IMR-90 (cell line): ENCODE results near the gene ELFN1. TPM values are rescaled to one million over a fixed set of nuclear protein-coding genes. Genes with fewer than 3 reads are reported as not detected.

ENCODE experiments used
- ATAC-seq: fragments of 200-7000 bp; cut with Tn5 transposase; 2 replicates; pipeline ENCODE4 v1.9.1; 2020; ENCODE audit warnings: low read depth, mild to moderate bottlenecking, moderate library complexity
- BruUV-seq: library from RNA; stranded (reverse); fragments of 400-500 nt; replicated peaks from 2 replicates; lab custom pipeline; 2021; lab: Mats Ljungman, UMichigan
- CTCF ChIA-PET: fragments of 300-600 bp; formaldehyde crosslinking; extraction: SDS; loops from one replicate; lab custom pipeline; 2021; ENCODE audit warnings: antibody characterized with exemption; lab: Yijun Ruan, JAX
- POLR2A ChIA-PET: fragments of 300-600 bp; sonication (Branson Sonifier 250); formaldehyde crosslinking; loops from one replicate; lab custom pipeline; 2022; ENCODE audit warnings: antibody characterized with exemption; ENCODE audit not compliant: unreplicated experiment; lab: Charles Lee
- DNase-seq: peaks from one replicate; pipeline ENCODE4 v3.0.0; 2013
- H2AFZ ChIP-seq: replicated peaks from 2 replicates; pipeline ENCODE3; 2013; ENCODE audit warnings: low read length, mild to moderate bottlenecking; ENCODE audit not compliant: poor library complexity
- H2AK5ac ChIP-seq: 2 replicates; pipeline ENCODE4 v1.6.1; 2013; ENCODE audit warnings: low read depth, low read length, inconsistent platforms
- H2AK9ac ChIP-seq: replicated peaks from 2 replicates; pipeline ENCODE3; 2013; ENCODE audit warnings: mild to moderate bottlenecking, low read depth, low read length, moderate library complexity; ENCODE audit not compliant: poor library complexity
- H2BK120ac ChIP-seq: 2 replicates; pipeline ENCODE4 v1.6.1; 2013; ENCODE audit warnings: low read depth, low read length, inconsistent platforms
- H2BK15ac ChIP-seq: 3 replicates; pipeline ENCODE4 v1.6.1; 2013; ENCODE audit warnings: low read depth, low read length, inconsistent platforms
- H2BK20ac ChIP-seq: 2 replicates; pipeline ENCODE4 v1.6.1; 2013; ENCODE audit warnings: low read depth, mild to moderate bottlenecking, inconsistent platforms, low read length, moderate library complexity
- H2BK5ac ChIP-seq: 2 replicates; pipeline ENCODE4 v1.6.1; 2013; ENCODE audit warnings: mild to moderate bottlenecking, low read depth, low read length, inconsistent platforms; ENCODE audit not compliant: poor library complexity, severe bottlenecking
- H3K14ac ChIP-seq: replicated peaks from 2 replicates; pipeline ENCODE4 v1.6.1; 2013; ENCODE audit warnings: low read depth, low read length, inconsistent platforms
- H3K18ac ChIP-seq: 2 replicates; pipeline ENCODE4 v1.6.1; 2013; ENCODE audit warnings: low read depth, low read length, control low read depth
- H3K23ac ChIP-seq: 2 replicates; pipeline ENCODE4 v1.6.1; 2013; ENCODE audit warnings: low read depth, low read length, inconsistent platforms
- H3K27ac ChIP-seq: 2 replicates; pipeline ENCODE4 v1.5.1; 2013; ENCODE audit warnings: mild to moderate bottlenecking, control low read depth, low read length; ENCODE audit not compliant: insufficient read depth
- H3K27me3 ChIP-seq: 2 replicates; pipeline ENCODE4 v1.6.1; 2013; ENCODE audit warnings: low read length; ENCODE audit not compliant: control insufficient read depth, insufficient read depth
- H3K36me3 ChIP-seq: 2 replicates; pipeline ENCODE4 v1.6.1; 2013; ENCODE audit warnings: low read length, mixed read lengths; ENCODE audit not compliant: control insufficient read depth, insufficient read depth
- H3K4ac ChIP-seq: 2 replicates; pipeline ENCODE4 v1.6.1; 2013; ENCODE audit warnings: low read depth, low read length, inconsistent platforms
- H3K4me1 ChIP-seq: 2 replicates; pipeline ENCODE4 v1.6.1; 2013; ENCODE audit warnings: low read length, mixed read lengths; ENCODE audit not compliant: control insufficient read depth, insufficient read depth
- H3K4me2 ChIP-seq: 2 replicates; pipeline ENCODE4 v1.6.1; 2013; ENCODE audit warnings: low read depth, mild to moderate bottlenecking, control low read depth, low read length, moderate library complexity
- H3K4me3 ChIP-seq: 2 replicates; pipeline ENCODE4 v1.5.1; 2013; ENCODE audit warnings: low read depth, mild to moderate bottlenecking, control low read depth, low read length, moderate library complexity; ENCODE audit not compliant: insufficient read depth
- H3K56ac ChIP-seq: 2 replicates; pipeline ENCODE4 v1.6.1; 2013; ENCODE audit warnings: low read length, inconsistent platforms; ENCODE audit not compliant: insufficient read depth; ENCODE audit errors: extremely low read depth
- H3K79me1 ChIP-seq, 2 experiments: 2 replicates each; pipeline ENCODE4 v1.6.1; 2013; ENCODE audit warnings: low read length in 2 of 2, inconsistent platforms in 1 of 2, low read depth in 1 of 2
- H3K9ac ChIP-seq: 2 replicates; pipeline ENCODE4 v1.6.1; 2013; ENCODE audit warnings: low read depth, low read length, control low read depth
- H3K9me1 ChIP-seq: 2 replicates; pipeline ENCODE4 v1.6.1; 2013; ENCODE audit warnings: low read length, inconsistent platforms; ENCODE audit not compliant: insufficient read depth
- H3K9me3 ChIP-seq: 2 replicates; pipeline ENCODE4 v1.6.1; 2013; ENCODE audit warnings: low read length; ENCODE audit not compliant: control insufficient read depth, insufficient read depth
- H4K20me1 ChIP-seq: 2 replicates; pipeline ENCODE4 v1.6.1; 2013; ENCODE audit warnings: low read length, inconsistent platforms; ENCODE audit not compliant: insufficient read depth
- H4K5ac ChIP-seq: 2 replicates; pipeline ENCODE4 v1.6.1; 2013; ENCODE audit warnings: mild to moderate bottlenecking, low read depth, low read length, control low read depth
- H4K8ac ChIP-seq, 2 experiments: 2 replicates each; pipeline ENCODE4 v1.6.1; 2013; ENCODE audit warnings: low read depth in 2 of 2, low read length in 2 of 2, control low read depth in 1 of 2, inconsistent platforms in 1 of 2
- H4K91ac ChIP-seq: 2 replicates; pipeline ENCODE4 v1.6.1; 2013; ENCODE audit warnings: low read depth, low read length, inconsistent platforms; ENCODE audit not compliant: insufficient read depth
- BHLHE40 ChIP-seq: fragments of 150-350 bp; IDR thresholded peaks from 2 replicates; pipeline ENCODE4 v1.6.1; 2016; ENCODE audit warnings: mild to moderate bottlenecking, low read depth, low read length
- CEBPB ChIP-seq: IDR thresholded peaks from 2 replicates; pipeline ENCODE4 v1.6.1; 2012; ENCODE audit warnings: low read depth, low read length, improper control_type of control experiment
- CHD1 ChIP-seq: IDR thresholded peaks from 2 replicates; pipeline ENCODE4 v1.6.1; 2012; ENCODE audit warnings: low read depth, low read length, improper control_type of control experiment
- FOS ChIP-seq: fragments of 150-350 bp; IDR thresholded peaks from 2 replicates; pipeline ENCODE4 v1.6.1; 2016; ENCODE audit warnings: low read depth, low read length
- MAFK ChIP-seq: IDR thresholded peaks from 2 replicates; pipeline ENCODE4 v1.6.1; 2012; ENCODE audit warnings: low read depth, low read length, improper control_type of control experiment
- MAZ ChIP-seq: IDR thresholded peaks from 2 replicates; pipeline ENCODE4 v1.6.1; 2012; ENCODE audit warnings: low read depth, mild to moderate bottlenecking, low read length, improper control_type of control experiment, moderate library complexity, borderline replicate concordance
- MXI1 ChIP-seq: IDR thresholded peaks from 2 replicates; pipeline ENCODE4 v1.6.1; 2012; ENCODE audit warnings: low read depth, mild to moderate bottlenecking, low read length, moderate library complexity, borderline replicate concordance
- NFE2L2 ChIP-seq: fragments of 150-350 bp; IDR thresholded peaks from 2 replicates; pipeline ENCODE4 v1.6.1; 2016; ENCODE audit warnings: low read depth, mild to moderate bottlenecking, low read length
- POLR2A ChIP-seq: IDR thresholded peaks from 2 replicates; pipeline ENCODE4 v1.6.1; 2012; ENCODE audit warnings: mild to moderate bottlenecking, low read depth, low read length
- RAD21 ChIP-seq: IDR thresholded peaks from 2 replicates; pipeline ENCODE4 v1.6.1; 2012; ENCODE audit warnings: low read length, improper control_type of control experiment
- RCOR1 ChIP-seq: IDR thresholded peaks from 2 replicates; pipeline ENCODE4 v1.6.1; 2012; ENCODE audit warnings: mild to moderate bottlenecking, low read length, improper control_type of control experiment; ENCODE audit not compliant: insufficient replicate concordance
- RFX5 ChIP-seq: IDR thresholded peaks from 2 replicates; pipeline ENCODE4 v1.8.0; 2012; ENCODE audit warnings: low read depth, mild to moderate bottlenecking, low read length, moderate library complexity
- SMC3 ChIP-seq: fragments of 150-350 bp; IDR thresholded peaks from 2 replicates; pipeline ENCODE4 v1.6.1; 2016; ENCODE audit warnings: low read depth, mild to moderate bottlenecking, antibody characterized with exemption, low read length, moderate library complexity
- WGBS, 2 experiments: methylation state at CpG; one replicate each; pipeline versions ENCODE4 v1.1.5 to v1.1.7; 2013; ENCODE audit warnings: missing lambda C conversion rate in 2 of 2; ENCODE audit not compliant: insufficient read length in 1 of 2; ENCODE audit errors: extremely low coverage in 2 of 2; 5-methylcytosine and 5-hydroxymethylcytosine counted together
- dilution Hi-C: fragments of 300-500 bp; cut with HindIII; formaldehyde crosslinking; loops from one replicate; pipeline ENCODE4 v1.14.3; 2018; ENCODE audit warnings: low sequenced_read_pairs; ENCODE audit not compliant: unreplicated experiment
- in situ Hi-C: fragments of 300-500 bp; cut with MboI; formaldehyde crosslinking; loops from 3 replicates; pipeline ENCODE4 v1.14.3; 2019; ENCODE audit warnings: low sequenced_read_pairs, inconsistent platforms, mixed read lengths
- intact Hi-C: fragments of 100-400 bp; cut with micrococcal nuclease; formaldehyde crosslinking; loops from 2 replicates; pipeline ENCODE4 v1.10.0; 2022
- polyA plus RNA-seq, 3 experiments: library from polyadenylated mRNA; depleted of rRNA; stranded (reverse); fragments of >200 nt; gene quantifications; 2 replicates each; pipeline ENCODE4 v1.2.3, GENCODE V29; 2012; ENCODE audit warnings: low replicate concordance in 1 of 3
- total RNA-seq: library from RNA; depleted of rRNA; stranded (reverse); fragments of >200 nt; gene quantifications from 2 replicates; pipeline ENCODE4 v1.2.3, GENCODE V29; 2012
- TF ChIP-seq, protein P1 (sequence below): fragments of 150-350 bp; IDR thresholded peaks from 2 replicates; pipeline ENCODE4 v1.6.1; 2017; ENCODE audit warnings: mild to moderate bottlenecking, antibody characterized with exemption, low read length, low read depth
- TF ChIP-seq, protein P2 (sequence below): conservative IDR thresholded peaks from 2 replicates; pipeline ENCODE4 v1.5.1; 2012; ENCODE audit warnings: mild to moderate bottlenecking, low read depth, low read length, improper control_type of control experiment
- TF ChIP-seq, protein P3 (sequence below): fragments of 150-350 bp; IDR thresholded peaks from 2 replicates; pipeline ENCODE4 v1.6.1; 2016; ENCODE audit warnings: low read depth, mild to moderate bottlenecking, low read length, moderate library complexity, borderline replicate concordance

The ELFN1 gene
- total and polyA plus RNA-seq, 2 of the 4 experiments (the other 2 are of a cell fraction), result 1.6 to 5.2 TPM

DNA sequence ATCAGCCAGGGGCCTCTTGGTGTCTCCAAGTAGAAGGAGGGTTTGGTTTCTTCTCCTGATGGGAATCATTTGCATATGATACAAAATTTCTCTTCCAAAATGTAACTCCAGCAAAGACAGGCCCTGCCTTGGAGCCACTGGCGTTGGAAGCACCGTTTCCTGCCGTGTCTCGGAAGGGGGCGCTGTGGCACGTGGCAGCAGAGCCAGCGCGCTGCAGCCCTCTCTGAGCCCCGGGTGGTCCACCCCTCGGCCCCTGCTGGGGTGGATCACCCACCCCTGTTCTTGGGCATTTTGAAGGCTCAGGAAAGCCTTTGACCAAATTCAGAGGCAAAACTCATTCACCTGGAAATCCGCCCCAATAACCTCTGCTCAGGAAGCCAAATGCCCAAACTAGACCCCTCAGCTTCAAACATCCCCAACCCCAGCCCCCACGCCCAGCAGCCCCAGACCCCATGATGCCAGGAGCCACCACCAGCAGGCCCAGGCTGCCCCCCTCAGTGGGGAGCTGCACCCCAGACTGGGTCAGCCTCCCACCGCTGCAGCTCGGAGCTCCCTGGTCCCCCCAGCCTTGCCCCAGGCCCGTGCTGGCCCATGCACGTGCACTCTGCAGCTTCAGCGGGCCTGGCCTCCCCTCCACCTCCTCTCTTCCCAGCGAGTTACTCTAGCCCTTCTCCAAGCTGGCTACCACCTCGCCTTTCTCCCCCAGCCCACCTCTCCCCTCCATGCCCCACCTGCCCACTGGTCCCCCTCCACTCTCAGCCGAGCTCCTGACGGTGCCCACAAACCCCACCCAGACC, 29.5 kb upstream of the ELFN1 start:
- no peaks in the 10 kb centered on the region for H3K79me1 ChIP-seq
- H3K23ac ChIP-seq, result no peak overlapping the region
- no peak overlapping the region for H3K4ac ChIP-seq
- H3K9ac ChIP-seq, result no peak overlapping the region
- H3K18ac ChIP-seq, result no peak overlapping the region
- H3K56ac ChIP-seq, result no peak overlapping the region
- in situ Hi-C loops, result no loop called here
- H3K4me3 ChIP-seq, result no peak overlapping the region
- no peak overlapping the region for H4K5ac ChIP-seq
- H2BK15ac ChIP-seq, result no peak overlapping the region
- intact Hi-C loops, result no loop called here
- H2BK120ac ChIP-seq, result no peak overlapping the region
- no peak overlapping the region for H2BK5ac ChIP-seq
- no peak for DNase-seq
- H3K9me1 ChIP-seq, result no peaks in the 10 kb centered on the region
- no peak overlapping the region for H2AK9ac ChIP-seq
- no peak overlapping the region for H4K8ac ChIP-seq
- ATAC-seq, result no peak
- H3K27ac ChIP-seq, result no peak overlapping the region
- H3K9me3 ChIP-seq, result peaks cover 5% of the 10 kb centered on the region
- H2AFZ ChIP-seq, result no peak overlapping the region
- no peaks in the 10 kb centered on the region for H3K36me3 ChIP-seq
- POLR2A ChIA-PET, result no interaction called here
- H3K4me2 ChIP-seq, result no peak overlapping the region
- no peaks in the 10 kb centered on the region for H3K4me1 ChIP-seq
- no peak overlapping the region for H3K14ac ChIP-seq
- CTCF ChIA-PET, result no interaction called here
- H3K27me3 ChIP-seq, result peaks cover 48% of the 10 kb centered on the region
- no peaks in the 10 kb centered on the region for H4K20me1 ChIP-seq
- H4K91ac ChIP-seq, result no peak overlapping the region
- WGBS, 2 experiments, result 79% methylated on average over 14 of the region's 21 CpGs; no CpG with 5 or more reads in 1 of the 2 experiments
- no peak overlapping the region for H2AK5ac ChIP-seq
- dilution Hi-C loops, result no loop called here
- no peak for TF ChIP-seq FOS
- no peak for TF ChIP-seq MXI1
- no peak for TF ChIP-seq SMC3
- TF ChIP-seq POLR2A, result no peak
- no peak for TF ChIP-seq CHD1
- TF ChIP-seq, protein P1, sequence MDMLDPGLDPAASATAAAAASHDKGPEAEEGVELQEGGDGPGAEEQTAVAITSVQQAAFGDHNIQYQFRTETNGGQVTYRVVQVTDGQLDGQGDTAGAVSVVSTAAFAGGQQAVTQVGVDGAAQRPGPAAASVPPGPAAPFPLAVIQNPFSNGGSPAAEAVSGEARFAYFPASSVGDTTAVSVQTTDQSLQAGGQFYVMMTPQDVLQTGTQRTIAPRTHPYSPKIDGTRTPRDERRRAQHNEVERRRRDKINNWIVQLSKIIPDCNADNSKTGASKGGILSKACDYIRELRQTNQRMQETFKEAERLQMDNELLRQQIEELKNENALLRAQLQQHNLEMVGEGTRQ, result no peak
- no peak for TF ChIP-seq NFE2L2
- TF ChIP-seq CEBPB, result no peak
- no peak for TF ChIP-seq MAFK
- no peak for TF ChIP-seq RAD21
- no peak for TF ChIP-seq MAZ
- TF ChIP-seq RCOR1, result no peak
- TF ChIP-seq, protein P2, sequence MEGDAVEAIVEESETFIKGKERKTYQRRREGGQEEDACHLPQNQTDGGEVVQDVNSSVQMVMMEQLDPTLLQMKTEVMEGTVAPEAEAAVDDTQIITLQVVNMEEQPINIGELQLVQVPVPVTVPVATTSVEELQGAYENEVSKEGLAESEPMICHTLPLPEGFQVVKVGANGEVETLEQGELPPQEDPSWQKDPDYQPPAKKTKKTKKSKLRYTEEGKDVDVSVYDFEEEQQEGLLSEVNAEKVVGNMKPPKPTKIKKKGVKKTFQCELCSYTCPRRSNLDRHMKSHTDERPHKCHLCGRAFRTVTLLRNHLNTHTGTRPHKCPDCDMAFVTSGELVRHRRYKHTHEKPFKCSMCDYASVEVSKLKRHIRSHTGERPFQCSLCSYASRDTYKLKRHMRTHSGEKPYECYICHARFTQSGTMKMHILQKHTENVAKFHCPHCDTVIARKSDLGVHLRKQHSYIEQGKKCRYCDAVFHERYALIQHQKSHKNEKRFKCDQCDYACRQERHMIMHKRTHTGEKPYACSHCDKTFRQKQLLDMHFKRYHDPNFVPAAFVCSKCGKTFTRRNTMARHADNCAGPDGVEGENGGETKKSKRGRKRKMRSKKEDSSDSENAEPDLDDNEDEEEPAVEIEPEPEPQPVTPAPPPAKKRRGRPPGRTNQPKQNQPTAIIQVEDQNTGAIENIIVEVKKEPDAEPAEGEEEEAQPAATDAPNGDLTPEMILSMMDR, result no peak
- TF ChIP-seq, protein P3, sequence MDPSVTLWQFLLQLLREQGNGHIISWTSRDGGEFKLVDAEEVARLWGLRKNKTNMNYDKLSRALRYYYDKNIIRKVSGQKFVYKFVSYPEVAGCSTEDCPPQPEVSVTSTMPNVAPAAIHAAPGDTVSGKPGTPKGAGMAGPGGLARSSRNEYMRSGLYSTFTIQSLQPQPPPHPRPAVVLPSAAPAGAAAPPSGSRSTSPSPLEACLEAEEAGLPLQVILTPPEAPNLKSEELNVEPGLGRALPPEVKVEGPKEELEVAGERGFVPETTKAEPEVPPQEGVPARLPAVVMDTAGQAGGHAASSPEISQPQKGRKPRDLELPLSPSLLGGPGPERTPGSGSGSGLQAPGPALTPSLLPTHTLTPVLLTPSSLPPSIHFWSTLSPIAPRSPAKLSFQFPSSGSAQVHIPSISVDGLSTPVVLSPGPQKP, result no peak
- TF ChIP-seq RFX5, result no peak
- no peak for TF ChIP-seq BHLHE40
- no TSS peak for BruUV-seq
- H2BK20ac ChIP-seq, result no peak overlapping the region
